HAP-1 (cell line): ENCODE measurements around the gene MCM5.
"Not testable (repeated sequence)": the region's sequence is repeated elsewhere in the genome, so short reads cannot be mapped to it uniquely, and the experiment has no call there.

ENCODE experiments used
- DNase-seq, 2 experiments: peaks; one replicate each; pipeline ENCODE4 v3.0.0-alpha.2; 2016 to 2020; ENCODE audit warnings: low spot score in 2 of 2
- H3K27me3 ChIP-seq: fragments of 250-450 bp; sonication (Bioruptor Pico); 2 replicates; pipeline ENCODE4 v1.5.1; 2020; ENCODE audit warnings: low read depth, mild to moderate bottlenecking, moderate library complexity
- H3K36me3 ChIP-seq: fragments of 250-450 bp; sonication (Bioruptor Pico); replicated peaks from 2 replicates; pipeline ENCODE4 v1.5.1; 2020; ENCODE audit warnings: mild to moderate bottlenecking
- H3K4me1 ChIP-seq: fragments of 250-450 bp; sonication (Bioruptor Pico); 2 replicates; pipeline ENCODE4 v1.5.1; 2020; ENCODE audit warnings: mild to moderate bottlenecking
- H3K4me3 ChIP-seq: fragments of 250-450 bp; sonication (Bioruptor Pico); 2 replicates; pipeline ENCODE4 v1.5.1; 2020; ENCODE audit warnings: mild to moderate bottlenecking, moderate library complexity
- H3K9me3 ChIP-seq: fragments of 250-450 bp; sonication (Bioruptor Pico); 2 replicates; pipeline ENCODE4 v1.5.1; 2020; ENCODE audit warnings: mild to moderate bottlenecking, moderate library complexity
- in situ Hi-C: fragments of 300-500 bp; cut with MboI; formaldehyde crosslinking; loops from 3 replicates; pipeline ENCODE4 v1.14.3; 2020; ENCODE audit warnings: low sequenced_read_pairs, inconsistent platforms, mixed read lengths

Gene MCM5

GRCh38 chr22:35399678-35400500 lies at the start of gene MCM5:
Gene MCM5, plus strand, starts transcription at chr22:35400140. Its CDS starts 299 bp downstream, at chr22:35400439.
- peak; percentile 97 to 99 for DNase-seq
- Histone ChIP-seq H3K27me3 (no peaks in the 10 kb centered on the region), H3K4me1 (peaks cover 40% of the 10 kb centered on the region), H3K9me3 (no peaks in the 10 kb centered on the region), H3K36me3 (peaks cover 35% of the 10 kb centered on the region), H3K4me3 (peak within 1 kb of the TSS; percentile 86)
- in situ Hi-C loops: no loop called here

- Histone ChIP-seq H3K27me3 (no peaks in the 10 kb centered on the region), H3K9me3 (no peaks in the 10 kb centered on the region), H3K4me3 (peak overlapping the region; percentile 30), H3K36me3 (no peaks in the 10 kb centered on the region), H3K4me1 (peaks cover 10% of the 10 kb centered on the region)
- DNase-seq: peak; percentile 84 to 96
- in situ Hi-C loops: loop anchor here (5.0 kb wide), 2 partner anchors 231 to 771 kb away; no protein-coding TSS in a partner anchor
Observed at GRCh38 chr22:35350539-35351503, 49.1 kb upstream of the MCM5 start.

GRCh38 chr22:35352214-35353111 lies 47.5 kb upstream of the MCM5 start:
- Histone ChIP-seq H3K4me1 (peaks cover 10% of the 10 kb centered on the region), H3K9me3 (no peaks in the 10 kb centered on the region), H3K27me3 (no peaks in the 10 kb centered on the region), H3K4me3 (no peak overlapping the region), H3K36me3 (no peaks in the 10 kb centered on the region)
- peak; percentile 32 to 64 for DNase-seq
- in situ Hi-C loops: loop anchor here (5.0 kb wide), 2 partner anchors 230 to 770 kb away; no protein-coding TSS in a partner anchor

DNA sequence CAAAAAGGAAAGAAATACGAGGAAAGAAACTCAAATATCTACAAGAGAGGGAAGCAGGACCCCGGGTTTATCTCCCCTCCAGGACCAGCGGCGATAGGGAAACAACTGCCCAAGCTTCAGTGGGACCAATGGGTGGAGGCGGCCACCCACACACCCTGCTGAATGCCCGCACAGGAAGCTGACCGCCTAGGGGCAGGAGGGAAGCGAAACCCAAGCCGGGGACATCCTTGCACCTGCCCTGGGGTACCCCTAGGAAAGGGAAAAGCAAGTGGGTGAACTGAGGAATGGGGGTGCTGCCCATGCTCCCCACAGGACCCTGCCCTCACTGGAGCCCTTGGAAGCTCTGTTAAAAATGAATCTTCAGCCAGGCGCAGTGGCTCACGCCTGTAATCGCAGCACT lies 46.6 kb upstream of the MCM5 start:
- no peak overlapping the region for H3K4me3 ChIP-seq
- in situ Hi-C loops: loop anchor here (5.0 kb wide), 2 partner anchors 229 to 769 kb away; no protein-coding TSS in a partner anchor
- no peaks in the 10 kb centered on the region for H3K9me3 ChIP-seq
- DNase-seq: no peak
- H3K4me1 ChIP-seq: peaks cover 10% of the 10 kb centered on the region
- H3K36me3 ChIP-seq: no peaks in the 10 kb centered on the region
- no peaks in the 10 kb centered on the region for H3K27me3 ChIP-seq

- Histone ChIP-seq H3K36me3 (no peaks in the 10 kb centered on the region), H3K9me3 (no peaks in the 10 kb centered on the region), H3K27me3 (no peaks in the 10 kb centered on the region), H3K4me3 (no peak overlapping the region), H3K4me1 (peaks cover 10% of the 10 kb centered on the region)
- DNase-seq: no peak
- in situ Hi-C loops: loop anchor here (5.0 kb wide), 2 partner anchors 228 to 768 kb away; no protein-coding TSS in a partner anchor
Observed at GRCh38 chr22:35354068-35354467, 45.9 kb upstream of the MCM5 start.

- no peaks in the 10 kb centered on the region for H3K27me3 ChIP-seq
- in situ Hi-C loops: no loop called here
- no peaks in the 10 kb centered on the region for H3K9me3 ChIP-seq
- DNase-seq: no peak
- H3K36me3 ChIP-seq: no peaks in the 10 kb centered on the region
- no peaks in the 10 kb centered on the region for H3K4me1 ChIP-seq
- no peak overlapping the region for H3K4me3 ChIP-seq
Observed at GRCh38 chr22:35357883-35358621, 41.9 kb upstream of the MCM5 start.

- H3K27me3 ChIP-seq: no peaks in the 10 kb centered on the region
- no peaks in the 10 kb centered on the region for H3K36me3 ChIP-seq
- in situ Hi-C loops: no loop called here
- DNase-seq: no peak
- H3K4me3 ChIP-seq: no peak overlapping the region
- no peaks in the 10 kb centered on the region for H3K9me3 ChIP-seq
- no peaks in the 10 kb centered on the region for H3K4me1 ChIP-seq
Observed at GRCh38 chr22:35359380-35360065, 40.4 kb upstream of the MCM5 start.

DNA sequence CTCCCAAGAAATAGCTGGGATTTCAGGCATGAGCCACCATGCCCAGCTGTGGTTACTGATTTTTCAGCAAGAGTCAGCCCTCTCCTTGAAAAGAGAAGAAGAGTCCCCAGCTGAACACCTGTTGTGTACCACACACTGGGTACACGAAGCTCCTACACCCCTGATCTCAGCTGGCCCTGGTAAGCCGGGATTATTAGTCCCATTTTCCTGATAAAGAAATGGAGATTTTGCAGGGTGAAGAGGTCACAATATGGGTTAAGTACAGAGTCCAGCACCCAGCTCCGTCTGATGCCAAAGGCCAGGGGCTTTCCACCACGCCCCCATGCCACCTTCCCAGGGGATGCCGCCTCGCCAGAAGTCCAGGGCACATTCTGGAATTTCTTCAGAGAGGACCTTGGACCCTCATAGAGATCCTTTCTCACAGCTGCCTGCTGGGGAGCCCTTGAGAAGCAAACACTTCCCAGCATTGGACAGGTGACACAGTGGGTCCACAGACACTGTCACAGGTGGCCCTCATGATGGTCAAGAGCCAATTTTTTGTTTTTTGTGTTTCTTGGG lies 38.9 kb upstream of the MCM5 start:
- H3K36me3 ChIP-seq: no peaks in the 10 kb centered on the region
- no peaks in the 10 kb centered on the region for H3K27me3 ChIP-seq
- no peak for DNase-seq
- no peaks in the 10 kb centered on the region for H3K4me1 ChIP-seq
- no peaks in the 10 kb centered on the region for H3K9me3 ChIP-seq
- H3K4me3 ChIP-seq: no peak overlapping the region
- in situ Hi-C loops: no loop called here

DNA sequence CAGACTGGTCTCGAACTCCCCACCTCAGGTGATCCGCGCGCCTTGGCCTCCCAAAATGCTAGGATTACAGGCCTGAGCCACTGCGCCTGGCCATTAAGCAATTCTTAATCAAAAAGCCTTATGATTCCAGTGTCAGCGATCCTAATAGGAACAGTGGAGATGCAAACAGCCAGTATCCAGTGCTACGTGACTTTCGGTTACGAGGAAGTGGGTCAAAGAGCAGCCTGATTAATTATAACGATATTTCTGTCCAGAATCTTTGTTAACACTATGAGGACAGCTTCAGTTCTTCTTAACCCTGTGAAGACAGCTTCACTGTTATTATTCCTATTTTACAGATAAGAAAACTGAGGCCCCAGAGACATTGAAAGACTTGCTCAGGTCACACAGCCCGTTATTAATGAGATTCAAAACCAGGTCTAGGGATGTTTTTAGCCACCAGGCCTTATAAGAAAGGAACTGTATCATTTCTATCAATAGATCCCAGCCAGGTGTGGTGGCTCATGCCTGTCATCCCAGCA lies 36.3 kb upstream of the MCM5 start:
- in situ Hi-C loops: no loop called here
- no peak for DNase-seq
- no peak overlapping the region for H3K4me3 ChIP-seq

DNA sequence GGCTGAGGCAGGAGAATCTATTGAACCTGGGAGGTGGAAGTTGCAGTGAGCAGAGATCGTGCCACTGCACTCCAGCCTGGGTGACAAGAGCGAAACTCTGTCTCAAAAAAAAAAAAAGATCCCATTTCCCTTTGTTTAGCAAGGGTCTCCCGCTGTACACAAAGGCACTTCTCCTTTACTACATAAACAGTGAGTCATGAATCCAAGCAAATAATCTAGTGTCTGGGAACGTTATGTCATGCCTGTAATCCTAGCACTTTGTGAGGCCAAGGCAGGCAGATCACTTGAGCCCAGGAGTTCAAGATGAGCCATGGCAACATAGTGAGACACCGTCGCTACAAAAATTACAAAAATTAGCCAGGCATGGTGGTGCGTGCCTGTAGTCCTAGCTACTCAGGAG lies 35.7 kb upstream of the MCM5 start:
- in situ Hi-C loops, H3K36me3 ChIP-seq, H3K4me3 ChIP-seq, H3K9me3 ChIP-seq, H3K4me1 ChIP-seq, H3K27me3 ChIP-seq: not testable (repeated sequence)
- peak in 1 of 2 experiments; percentile 47 for DNase-seq

More for the DNA sequence above, 36.3 kb upstream of the MCM5 start:
- no peaks in the 10 kb centered on the region for H3K4me1 ChIP-seq
- H3K36me3 ChIP-seq: no peaks in the 10 kb centered on the region
- H3K27me3 ChIP-seq: no peaks in the 10 kb centered on the region
- no peaks in the 10 kb centered on the region for H3K9me3 ChIP-seq

- Histone ChIP-seq H3K27me3 (no peaks in the 10 kb centered on the region), H3K4me1 (peaks cover 25% of the 10 kb centered on the region), H3K36me3 (no peaks in the 10 kb centered on the region), H3K9me3 (0 out of 2 replicates have a peak, but pooled peaks cover 2% of the 10 kb centered on the region), H3K4me3 (no peak overlapping the region)
- DNase-seq: no peak
- in situ Hi-C loops: no loop called here
Observed at GRCh38 chr22:35367331-35367886, 32.5 kb upstream of the MCM5 start.
